ENCODE data around the gene EHD4.

The EHD4 gene

DNA sequence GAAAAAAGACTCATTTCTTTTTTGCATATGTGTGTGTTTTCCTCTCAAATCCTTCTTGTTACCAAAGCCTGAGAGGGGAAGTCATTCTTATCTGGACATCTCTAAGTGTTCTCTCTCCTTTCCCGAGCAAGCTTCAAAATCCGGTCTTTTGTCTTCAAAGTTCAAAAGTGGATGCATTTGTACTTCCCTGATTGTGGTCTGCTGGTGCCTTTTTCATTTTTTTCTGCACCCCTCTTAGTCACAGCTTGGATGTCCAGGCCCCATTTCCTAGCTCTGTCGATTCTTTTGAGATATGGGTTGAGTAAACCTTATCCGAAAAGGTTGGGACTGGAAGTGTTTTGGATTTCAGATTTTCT, 34.8 kb downstream of the EHD4 start:
- DNase-seq, result no peak

- DNase-seq, result peak in 11 of 56 donors; percentile 11 to 55 (median 29)
These were observed 35.4 kb downstream of the EHD4 start for GRCh38 chr15:41936649-41937567.

- DNase-seq, result no peak
These were observed 36.2 kb downstream of the EHD4 start for GRCh38 chr15:41936155-41936554.

- DNase-seq, result no peak
These were observed 36.8 kb downstream of the EHD4 start for GRCh38 chr15:41935566-41936020.

DNA sequence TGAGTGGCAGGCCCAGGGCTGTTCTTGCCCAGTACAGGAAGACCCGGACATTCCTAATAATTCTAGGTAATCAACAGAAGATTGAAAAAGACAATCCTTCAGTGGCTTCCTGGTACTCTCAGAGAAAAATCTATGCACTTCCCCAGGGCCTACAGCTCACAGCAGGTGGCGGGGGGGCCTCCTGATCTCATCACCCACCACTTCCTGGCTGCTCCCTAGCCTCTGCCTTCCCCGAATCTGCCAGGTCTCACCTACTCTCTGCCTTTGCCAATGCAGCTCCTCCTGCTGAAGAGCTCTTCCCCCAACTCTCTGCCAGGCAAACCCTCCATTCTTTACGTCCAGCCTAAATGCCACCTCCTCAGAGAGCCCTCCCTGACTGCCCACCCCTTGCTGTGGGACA, 37.5 kb downstream of the EHD4 start:
- no peak for DNase-seq

- DNase-seq, result no peak
These were observed 38.6 kb downstream of the EHD4 start for GRCh38 chr15:41933771-41934170.

DNA sequence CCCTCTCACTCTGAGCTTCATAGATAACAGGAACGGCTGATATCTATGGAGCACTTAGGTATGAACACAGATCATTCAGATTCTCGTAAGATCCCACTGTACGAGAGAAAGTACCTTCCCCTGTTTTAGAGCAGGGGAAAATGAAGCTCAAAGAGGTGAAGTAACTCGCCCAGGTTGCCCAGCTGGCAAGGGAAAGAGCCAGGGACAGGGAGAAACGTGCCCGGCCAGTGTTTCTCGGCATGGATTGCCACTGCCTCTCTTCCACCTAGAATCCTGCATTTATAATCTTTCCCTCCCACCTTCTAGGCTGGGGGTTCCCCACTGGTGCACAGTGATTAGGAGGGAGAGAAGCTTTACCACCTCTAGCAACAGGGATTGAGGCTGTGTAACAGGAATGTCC, 39.0 kb downstream of the EHD4 start:
- DNase-seq, result no peak

DNA sequence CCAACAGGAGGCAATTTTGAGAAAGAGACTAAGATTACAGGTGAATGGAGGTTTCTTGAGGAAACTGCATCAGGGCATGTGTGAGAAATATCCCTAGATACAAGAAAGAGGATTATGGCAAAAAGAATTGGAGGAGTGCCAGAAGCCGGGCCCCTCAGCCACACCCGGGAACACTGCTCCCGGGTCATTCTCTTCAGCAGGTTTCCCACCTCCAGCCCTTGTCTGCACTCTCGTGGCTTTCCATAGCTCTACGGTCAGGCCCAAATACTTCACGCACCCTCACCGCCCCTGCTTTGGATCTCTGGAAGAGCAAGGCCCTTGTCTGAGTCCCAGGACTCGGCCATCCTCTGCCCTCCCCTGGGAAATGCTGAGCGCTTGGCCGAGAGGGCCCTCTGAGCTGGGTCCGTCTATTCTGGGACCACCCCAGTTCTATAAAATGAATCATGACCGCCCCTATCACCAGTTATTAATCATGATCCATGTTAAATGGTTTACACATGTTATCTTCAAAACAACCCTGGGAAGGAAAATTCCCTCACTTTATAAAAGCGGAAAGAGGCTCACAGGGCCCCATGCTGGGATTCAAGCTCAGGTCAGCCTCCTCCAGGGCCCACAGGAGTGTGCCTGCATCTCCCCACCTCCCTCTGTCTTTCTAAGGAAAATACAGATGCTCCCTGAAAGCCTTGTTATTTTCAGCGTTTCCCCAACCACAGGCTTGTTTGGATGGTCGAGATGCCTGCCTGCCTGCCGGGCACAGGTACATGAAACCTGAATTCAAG, 39.7 kb downstream of the EHD4 start:
- no peak for DNase-seq

DNA sequence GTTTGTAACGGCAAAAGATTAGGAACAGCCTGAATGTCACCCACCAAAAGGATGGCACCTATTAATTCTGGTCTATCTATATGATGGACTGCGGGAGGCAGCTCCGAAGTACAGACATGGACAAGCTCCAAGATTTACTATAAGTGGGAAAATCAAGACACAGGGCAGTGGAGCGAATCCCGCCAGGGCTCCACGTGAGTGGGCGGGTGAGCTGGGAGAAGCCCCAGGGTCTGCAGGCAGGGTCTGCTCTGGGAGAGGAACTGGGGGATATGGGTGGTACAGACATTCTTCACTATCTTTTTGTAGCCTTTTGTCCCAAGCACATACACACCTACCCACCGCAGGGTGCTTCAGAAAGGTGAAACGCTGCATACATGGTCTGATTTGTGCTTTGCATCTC, 40.3 kb downstream of the EHD4 start:
- no peak for DNase-seq

DNA sequence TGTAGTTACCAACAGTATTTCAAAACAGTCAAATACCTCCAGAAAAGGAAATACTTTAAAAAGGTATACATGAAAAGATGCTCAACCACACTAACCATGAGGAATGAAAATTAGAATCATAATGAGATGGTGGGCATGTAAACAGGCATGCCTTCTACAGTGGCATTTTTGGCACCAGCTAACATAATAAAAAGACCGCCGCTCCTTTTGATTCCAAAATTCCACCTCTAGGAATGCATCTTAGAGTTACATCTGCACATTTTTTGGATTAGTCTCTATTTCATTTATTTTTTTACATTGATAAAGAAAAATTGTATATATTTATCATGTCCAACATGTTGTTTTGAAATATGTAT, 41.5 kb downstream of the EHD4 start:
- DNase-seq, result no peak

- DNase-seq, result peak in 2 of 56 donors; percentile 11 to 31
These were observed 42.0 kb downstream of the EHD4 start for GRCh38 chr15:41930221-41930866.

DNA sequence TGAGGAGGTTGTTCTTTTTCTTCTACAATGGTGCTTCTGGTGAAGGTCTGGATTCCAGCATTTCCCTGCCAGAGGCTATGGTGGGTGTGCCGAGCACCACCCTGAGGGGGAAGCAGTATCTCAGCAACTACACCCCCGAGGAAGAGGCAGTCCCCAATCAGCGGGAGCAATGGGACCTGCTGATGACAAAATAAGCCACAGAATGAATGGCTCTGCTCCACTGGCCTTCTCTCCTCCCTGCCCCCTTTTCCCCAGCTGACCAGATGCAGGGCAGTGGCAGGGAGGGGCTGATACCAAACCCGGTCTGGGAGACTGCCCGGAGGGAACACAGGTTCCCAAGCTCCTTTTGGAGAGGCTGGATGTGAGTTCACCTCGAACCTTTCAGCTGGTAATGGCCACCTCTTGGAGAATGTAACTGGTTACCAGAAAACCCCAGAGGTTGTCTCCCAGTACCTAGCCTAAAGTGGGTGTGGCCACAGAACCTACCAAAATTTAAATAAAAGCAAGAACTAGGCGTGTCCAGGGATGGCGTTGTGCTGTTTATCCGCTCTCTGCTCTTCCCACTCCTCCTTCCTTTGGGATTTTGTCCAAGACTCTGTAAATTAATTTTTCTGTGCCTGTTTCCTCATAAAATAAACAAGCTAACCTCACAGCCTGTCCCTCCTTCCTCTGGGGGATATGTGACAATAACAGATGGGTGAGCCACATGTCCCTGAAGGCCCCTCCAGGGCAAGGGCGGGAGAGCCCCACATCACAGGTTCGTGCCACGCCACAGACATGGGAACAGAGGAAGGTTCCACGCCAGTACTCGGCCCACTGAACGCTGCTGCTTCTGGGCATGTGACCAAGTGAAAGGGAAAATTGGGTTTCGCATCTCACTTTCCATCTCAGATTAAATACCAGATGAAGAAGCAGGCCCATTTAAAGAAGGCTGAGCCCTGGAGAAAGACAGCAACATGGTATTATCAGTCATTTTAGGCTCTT, 43.4 kb downstream of the EHD4 start:
- peak in 7 of 56 donors; percentile 9 to 31 (median 14) for DNase-seq

GRCh38 chr15:41928100-41928499, 44.3 kb downstream of the EHD4 start:
- no peak for DNase-seq

GRCh38 chr15:41927536-41927935, 44.8 kb downstream of the EHD4 start:
- no peak for DNase-seq

DNA sequence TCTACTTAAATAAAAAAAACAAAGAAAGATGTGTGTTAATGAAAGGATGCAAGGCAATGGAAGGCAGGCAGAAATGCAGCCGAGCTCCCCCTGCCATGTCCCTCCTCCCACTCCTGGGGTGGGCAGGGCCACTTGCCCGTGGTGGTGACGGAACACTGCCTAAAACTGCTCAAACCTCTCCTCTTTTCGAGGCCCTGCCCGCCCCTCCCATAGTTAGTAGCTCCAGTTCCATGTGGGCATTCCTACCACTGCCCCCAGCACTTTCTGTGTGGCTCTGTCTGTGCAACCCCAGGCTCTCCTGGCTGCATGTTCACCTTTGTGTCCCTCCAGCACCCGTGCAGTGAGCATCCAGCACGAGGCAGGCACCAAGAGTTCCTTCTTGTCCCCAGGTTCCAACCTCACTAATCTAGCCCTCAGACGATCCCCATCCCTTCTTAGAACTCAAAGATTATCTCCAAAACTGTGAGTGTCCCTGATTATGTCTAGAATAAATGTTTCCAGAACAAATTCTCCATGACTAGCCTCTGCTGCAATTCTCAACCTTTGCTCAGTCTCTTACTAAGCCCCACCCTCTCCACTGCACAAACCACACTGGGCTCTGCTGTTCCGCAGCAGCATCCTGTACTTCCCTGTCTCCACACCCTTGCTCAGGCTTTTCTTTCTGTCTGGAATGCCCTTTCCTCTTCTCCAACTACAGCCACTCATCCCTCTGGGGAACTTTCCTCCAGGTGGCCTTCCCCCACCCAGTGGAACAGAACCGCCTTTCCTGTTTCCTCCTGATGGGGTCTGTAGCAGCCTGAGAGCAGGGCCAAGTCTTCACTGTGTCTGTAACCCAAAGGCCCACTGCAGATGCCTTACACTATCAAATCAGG, 45.9 kb downstream of the EHD4 start:
- DNase-seq, result no peak

- no peak for DNase-seq
These were observed 47.2 kb downstream of the EHD4 start for GRCh38 chr15:41925086-41925608.

- DNase-seq, result no peak
These were observed 48.9 kb downstream of the EHD4 start for GRCh38 chr15:41923401-41923997.

DNA sequence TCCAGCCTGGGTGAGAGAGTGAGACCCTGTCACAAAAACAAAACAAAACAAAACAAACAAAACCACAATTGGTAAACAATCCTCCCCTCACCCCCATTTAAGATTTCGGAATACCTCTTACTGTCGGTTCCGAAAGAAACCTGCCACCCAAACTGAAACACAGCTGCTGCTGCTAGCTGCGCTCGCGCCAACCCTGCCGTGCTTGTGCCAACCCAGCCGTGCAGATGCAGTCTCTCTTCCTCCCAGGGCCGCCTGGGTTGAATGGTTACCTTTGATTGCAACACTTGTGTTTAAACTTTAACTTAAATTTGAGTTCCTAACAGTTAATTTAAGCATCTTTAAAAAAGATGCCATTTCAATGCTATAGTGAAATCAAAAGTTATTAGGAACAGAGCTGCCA, 50.0 kb downstream of the EHD4 start:
- no peak for DNase-seq

DNA sequence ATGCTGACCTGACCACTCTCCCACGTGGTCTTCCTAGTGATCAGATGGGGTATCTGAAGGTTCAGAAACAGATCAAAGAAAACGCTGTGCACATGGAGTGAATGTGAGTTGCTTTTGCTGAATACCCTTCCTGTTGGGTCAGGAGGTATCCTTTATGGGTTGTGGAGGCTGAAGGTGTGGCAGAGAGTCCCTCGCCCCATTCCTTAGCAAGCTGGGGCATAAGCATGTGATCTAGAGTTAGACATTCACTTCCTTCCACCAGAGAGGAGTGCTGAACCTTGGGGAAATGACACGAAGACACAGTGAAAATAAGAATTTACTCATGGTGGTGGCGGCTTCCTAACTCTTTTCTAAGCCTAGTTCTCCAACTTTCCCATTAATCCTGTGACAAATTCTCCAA, 50.7 kb downstream of the EHD4 start:
- DNase-seq, result no peak
